ENCODE data around the gene GNG5.
"Not testable (repeated sequence)": the region's sequence is repeated elsewhere in the genome, so short reads cannot be mapped to it uniquely, and the experiment has no call there.

The GNG5 gene

DNA sequence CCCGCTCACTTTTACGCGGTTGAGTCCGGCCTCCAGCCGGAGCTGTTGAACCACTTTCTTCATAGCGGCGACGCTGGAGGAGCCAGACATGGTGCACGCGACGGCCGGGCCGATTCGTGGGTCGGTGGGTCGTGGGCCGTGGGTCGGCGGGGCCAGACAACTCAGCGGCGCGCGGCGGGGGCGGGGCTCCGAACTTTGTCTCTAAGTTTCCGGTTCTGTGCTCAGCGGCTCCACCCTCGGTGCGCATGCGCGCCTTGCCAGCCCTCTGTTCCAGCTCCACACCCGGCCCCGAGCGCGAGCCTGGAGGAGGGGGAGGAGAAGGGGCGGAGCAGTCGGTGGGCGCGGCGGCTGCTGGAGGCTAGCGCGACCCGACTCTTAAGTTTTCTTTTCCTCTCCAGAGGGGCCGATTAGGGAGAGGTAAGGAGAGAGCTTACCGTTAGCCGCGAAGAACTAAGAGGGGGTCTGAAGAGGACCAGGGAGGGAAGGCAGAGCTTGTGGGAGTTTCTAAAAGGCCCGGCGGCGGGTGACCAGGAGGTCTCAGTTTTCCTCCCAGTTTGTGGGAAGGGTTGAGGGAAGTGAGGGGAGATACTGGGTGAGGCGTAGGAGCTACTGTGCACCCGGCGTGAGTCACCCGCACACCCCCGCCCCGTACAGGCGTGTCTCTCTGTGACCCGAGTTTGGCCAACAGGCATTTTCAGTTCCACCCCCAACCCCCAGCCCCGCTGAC lies at the start of gene GNG5, which contains the start of gene SPATA1:
TSS of gene GNG5 (minus strand) at position 580 of the 727 bp plus-strand sequence. CDS start at position 90, 490 bp downstream.
TSS of gene SPATA1 (plus strand) at position 385 of the 727 bp plus-strand sequence. CDS start 9,974 bp downstream, outside the sequence.
- DNase-seq: peak; percentile 94

DNA sequence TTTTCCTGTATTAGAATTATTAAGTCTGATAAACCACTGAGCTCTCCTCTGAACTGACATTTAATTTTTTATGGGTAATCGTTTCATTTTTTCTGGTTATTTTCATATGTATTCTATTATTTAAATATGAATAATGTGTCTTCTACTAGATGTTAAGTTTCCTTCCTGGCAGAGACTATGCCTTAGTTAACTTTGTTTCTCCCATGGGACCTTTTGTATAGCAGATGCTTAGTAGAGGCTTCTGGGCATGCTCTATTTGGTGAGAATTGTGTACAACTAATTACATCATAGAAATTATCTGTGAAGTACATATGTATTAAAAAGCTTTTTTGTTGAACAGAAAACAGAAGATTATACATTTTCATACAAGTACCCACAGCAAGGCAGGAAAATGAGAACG lies 44.4 kb upstream of the GNG5 start:
- DNase-seq: no peak

DNA sequence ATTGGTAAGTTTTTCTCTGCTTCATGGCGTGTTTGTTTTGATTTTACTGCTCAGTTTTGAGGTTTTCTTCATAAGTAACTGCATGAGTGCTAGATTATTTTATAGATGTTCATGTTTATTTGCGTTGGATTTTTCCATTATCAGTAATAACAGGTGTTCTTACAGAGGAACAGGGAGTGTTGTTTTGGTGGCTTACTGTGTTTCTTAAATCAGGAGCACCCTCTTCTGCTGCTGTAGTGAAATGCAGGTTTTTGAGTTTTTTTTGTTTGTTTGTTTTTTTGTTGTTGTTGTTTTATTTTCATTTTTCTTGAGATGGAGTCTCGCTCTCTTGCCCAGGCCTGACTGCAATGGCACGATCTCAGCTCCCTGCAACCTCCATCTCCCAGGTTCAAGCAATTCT lies 35.3 kb upstream of the GNG5 start:
- DNase-seq: no peak

DNA sequence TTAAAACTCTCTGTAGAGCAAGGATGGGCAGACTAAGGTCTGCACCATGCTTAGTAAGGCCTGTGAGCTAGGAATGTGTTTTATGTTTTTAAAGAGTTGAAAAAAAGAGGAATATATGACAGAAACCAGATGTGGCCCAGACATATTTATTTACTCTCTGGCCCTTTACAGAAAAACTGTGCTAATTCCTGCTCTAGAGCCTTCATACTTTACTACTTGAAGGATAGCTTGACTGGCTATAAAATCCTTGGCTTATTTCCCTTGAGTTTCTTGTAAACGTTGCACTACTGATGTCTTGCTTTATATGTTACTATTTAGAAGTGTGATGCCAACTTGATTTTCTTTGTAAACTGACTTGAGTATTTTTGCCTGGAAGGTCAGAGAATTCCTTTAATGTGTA lies 34.4 kb upstream of the GNG5 start:
- no peak for DNase-seq

DNA sequence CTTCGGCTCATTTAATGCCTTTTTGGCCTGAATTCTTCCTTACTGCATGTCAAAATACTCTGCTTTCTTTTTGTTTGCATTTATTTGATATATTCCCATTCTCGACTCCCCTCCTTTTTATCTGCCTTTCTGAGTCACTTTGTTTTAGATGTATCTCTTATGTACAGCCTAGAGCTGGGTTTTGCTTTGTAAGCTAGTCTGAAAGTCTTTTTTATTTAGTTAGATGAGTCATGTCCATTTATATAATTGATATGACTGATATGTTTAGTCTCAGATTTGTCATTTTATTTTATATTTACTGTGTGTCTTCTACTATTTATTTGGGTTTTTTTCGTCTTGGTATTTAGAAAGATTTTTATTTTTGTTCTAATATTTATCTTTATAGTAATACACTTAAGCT lies 33.6 kb upstream of the GNG5 start:
- no peak for DNase-seq

DNA sequence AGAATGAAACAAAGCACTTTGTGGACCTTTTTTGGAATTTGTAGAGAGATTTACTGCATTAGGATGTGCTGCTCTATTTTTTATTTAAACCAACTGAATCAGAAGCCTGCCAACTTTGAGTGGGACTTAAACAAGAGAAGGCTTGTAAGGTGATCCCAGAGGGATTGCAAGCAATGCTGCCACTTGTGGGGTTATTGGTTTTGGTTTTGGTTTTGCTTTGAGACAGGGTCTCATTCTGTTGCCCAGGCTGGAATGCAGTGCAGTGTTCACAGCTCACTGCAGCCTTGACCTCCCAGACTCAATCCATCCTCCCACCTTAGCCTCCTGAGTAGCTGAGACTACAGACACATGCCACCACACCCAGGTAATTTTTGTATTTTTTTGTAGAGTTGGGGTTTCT lies 32.2 kb upstream of the GNG5 start:
- DNase-seq: peak; percentile 42

DNA sequence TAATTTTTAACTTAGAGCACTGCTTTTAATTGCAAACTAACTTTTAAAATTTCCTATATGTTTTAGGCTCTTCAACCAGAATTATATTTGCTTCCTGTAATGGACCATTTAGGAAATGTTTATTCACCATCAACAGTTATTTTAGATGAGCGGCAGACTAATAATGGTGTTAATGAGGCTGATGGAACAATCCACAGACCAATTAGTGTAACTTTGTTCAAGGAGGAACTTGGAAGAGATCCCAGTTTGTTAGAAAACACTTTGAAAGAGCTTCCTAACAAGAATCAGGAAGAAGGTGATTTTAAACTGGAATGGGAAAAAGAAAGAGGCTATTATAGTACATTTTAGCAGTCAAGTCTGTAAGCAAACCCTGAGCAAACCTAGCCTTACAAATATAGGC lies 19.4 kb upstream of the GNG5 start:
- DNase-seq: no peak

DNA sequence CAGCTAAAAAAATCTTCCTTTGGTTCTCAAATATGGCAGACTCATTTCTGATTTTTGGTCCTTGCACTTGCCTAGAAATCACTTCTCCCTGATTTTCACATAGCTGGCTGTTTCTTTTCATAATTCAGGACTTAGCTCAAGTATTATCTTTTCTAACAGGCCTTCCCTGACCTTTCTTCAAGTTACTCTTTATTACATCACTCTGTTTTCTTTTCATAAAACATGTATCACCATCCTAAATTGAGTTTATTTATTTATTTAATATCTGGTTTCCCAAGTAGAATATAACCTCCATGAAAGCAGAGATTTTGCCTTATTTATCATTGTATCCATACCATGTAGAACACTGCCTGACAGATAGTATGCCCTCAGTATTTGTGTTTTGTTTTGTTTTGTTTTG lies 18.2 kb upstream of the GNG5 start:
- no peak for DNase-seq

DNA sequence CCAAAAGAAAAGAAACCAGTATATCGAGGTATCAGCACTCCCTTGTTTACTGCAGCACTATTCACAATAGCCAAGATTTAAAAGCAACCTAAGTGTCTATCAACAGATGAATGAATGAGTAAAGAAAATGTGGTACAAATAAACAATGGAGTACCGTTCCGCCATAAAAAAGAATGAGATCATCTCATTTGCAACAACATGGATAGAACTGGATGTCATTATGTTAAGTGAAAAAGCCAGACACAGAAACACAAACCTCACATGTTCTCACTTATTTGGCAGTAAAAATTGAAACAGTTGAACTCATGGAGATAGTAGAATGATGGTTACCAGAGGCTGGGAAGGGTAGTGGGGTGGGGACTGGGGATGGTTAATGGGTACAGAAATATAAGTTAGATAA lies 4.3 kb upstream of the GNG5 start:
- DNase-seq: no peak

DNA sequence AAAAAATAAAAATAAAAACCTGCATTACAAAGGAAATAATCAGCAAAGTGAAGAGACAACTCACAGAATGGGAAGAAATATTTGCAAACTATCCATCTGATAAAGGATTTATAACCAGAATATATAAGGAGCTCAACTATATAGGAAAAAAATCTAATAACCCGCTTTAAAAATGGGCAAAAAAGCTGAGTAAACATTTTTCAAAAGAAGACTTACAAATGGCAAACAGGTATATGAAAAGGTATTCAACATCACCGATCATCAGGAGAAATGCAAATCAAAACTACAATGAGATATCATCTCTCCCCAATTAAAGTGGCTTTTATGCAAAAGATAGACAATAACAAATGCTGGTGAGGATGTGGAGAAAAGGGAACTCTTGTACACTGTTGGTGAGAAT lies 3.8 kb upstream of the GNG5 start:
- no peak for DNase-seq

DNA sequence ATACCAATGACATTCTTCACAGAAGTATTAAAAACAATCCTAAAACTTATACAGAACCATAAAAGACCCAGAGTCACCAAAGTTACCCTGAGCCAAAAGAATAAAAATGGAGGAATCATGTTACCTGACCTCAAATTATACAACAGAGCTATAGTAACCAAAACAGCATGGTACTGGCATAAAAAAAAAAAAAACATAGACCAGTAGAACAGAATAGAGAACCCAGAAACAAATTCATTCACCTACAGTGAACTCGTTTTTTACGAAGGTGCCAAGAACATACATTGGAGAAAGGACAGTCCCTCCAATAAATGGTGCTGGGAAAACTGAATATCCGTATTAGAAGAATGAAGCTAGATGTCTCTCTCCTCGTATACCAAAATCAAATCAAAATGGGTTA lies 2.6 kb upstream of the GNG5 start:
- no peak for DNase-seq

DNA sequence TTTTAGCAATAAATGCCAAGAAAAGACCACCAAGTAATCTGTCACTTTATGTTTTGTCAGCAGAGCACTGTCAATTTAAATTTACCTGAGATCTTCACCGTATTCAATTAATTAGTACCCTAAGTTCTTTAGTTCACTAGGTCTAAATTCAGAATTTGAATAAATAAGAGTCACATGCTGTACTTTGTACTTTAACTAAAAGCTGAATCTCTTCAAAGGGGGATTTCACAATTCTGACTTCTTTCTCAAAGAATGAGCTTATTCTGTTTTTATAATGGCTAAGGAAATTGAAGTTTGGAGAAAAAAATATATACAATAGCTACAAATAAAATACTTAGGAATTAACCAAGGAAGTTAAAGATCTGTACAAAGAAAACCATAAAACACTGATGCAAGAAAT lies 2.1 kb upstream of the GNG5 start:
- DNase-seq: no peak

DNA sequence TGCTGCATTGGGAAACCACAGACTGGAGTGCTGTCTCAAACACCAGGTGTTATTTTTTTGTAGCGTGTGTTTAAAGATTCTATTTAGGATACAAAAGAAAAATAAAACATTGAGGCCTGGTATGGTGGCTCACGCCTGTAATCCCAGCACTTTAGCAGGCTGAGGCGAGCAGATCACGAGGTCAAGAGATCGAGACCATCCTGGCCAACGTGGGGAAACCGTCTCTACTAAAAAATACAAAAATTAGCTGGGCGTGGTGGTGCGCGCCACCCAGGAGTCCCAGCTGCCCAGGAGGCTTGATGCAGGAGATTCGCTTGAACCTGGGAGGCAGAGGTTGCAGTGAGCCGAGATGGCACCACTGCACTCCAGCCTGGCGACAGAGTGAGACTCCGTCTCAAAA lies 1.5 kb upstream of the GNG5 start:
- DNase-seq: not testable (repeated sequence)

DNA sequence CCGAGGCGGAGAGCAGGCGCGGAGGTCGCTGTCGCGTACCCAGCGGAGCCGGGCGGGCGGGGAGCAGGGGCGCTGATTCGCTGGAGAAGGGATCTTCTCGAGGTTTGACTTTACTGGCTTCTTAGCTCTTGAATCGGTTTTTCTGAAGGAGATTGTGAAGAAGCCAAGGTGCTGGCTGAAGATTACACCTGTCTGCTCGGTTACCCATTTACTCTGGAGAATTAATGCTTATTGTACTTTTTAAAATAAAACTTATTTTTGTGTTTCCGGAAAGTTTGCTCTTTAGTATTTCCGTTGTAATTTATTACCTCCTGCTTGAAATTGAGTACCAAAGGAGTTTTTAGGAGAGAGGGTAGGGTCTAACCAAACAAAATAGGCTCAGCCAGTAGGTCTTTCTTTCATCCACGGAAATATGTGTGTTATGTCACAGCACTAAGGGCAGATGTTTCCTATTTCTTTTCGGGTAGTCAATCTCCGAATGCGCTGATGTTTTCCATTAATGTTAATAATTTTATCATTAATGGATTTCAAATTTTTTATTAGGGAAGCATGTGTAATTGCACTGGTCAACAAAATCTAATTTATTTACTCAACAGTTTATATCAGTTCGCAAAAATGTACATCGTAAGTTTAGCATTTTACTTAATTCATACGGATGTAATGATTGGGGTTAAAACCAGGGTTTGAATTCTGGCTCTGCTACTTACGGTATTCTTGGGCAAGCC lies 510 bp upstream of the GNG5 start:
- no peak for DNase-seq

DNA sequence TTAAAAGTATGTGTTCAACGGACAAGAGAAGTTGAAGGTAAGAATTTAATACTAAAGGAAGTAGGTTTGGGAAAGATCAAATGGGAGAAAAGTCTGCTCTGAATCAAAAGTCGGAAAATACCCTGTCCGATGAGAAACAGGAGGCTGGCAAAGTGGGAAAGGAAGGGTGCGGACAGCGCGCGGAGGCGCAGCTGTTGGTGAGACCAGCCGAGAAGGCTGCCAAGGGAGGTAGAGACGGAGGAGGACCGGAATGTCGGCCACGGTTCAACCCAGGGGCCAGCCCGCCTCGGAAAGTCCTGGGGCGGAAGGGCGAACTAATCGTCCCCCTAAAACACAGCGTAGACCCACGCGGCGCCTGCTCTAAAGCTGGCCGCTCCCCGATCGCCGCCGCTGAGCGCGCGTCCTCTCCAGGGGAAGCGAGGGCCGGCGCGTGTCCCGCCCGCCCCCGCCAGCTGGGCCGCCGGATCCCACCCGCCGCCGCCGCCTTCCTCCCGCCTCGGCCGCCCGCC lies 834 bp downstream of the GNG5 start:
- DNase-seq: peak; percentile 42

DNA sequence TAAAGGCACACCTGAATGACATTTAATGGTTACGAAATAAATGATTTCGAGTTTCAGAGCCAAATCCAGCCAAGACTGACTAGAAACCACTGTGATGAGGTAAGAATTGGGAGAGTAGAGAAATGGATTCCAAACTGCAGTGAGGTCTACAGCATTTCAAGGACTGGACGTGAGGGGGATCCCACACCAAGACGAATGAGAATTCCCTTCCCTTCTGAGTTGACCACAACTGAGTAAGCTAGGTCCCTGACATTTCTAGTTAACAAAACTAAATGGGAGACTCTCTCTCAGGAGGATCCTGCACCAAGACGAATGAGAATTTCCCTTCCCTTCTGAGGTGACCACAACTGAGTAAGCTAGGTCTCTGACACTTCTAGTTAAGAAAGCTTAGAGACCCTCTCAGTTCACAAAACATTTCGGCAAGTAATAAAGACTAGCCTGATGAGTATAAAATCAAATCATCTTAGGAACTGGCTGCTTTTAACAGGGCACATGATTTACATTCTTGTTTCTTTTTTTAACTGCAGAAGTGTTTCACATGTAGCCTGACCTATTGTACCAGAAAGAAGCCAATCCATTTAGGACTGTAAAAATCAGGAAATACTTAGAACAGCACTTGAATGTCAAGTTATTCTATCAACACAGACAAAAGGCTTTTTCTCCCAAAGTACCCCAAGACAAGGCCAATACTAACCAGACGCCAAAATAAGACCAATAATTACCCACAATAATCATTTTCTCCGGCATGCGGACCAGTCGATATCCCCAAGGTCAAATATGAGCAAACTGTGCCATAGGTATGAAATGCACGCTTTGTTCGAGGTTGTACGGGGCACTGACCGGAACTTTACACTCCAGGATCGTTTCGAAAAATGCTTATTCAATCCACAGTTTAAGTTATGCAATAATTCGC lies 1.5 kb downstream of the GNG5 start:
- no peak for DNase-seq

DNA sequence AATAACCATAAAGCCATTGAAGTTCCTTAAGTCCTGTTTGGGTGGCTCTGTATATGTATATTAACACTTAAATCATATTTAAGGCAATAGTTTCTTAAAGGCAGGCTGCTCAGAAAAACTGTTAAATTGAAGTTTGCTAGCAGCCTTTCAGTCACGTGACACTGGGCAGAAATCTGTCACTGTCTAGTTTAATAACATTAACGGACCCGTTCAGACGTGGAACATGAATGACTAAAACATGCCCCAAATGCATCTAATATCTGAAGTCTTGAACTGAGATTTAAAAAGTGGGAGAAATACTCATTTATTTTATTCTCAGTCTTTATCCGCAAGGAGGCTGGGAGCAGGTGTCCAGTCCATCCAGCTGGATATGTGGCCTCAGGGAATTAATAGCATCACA lies 3.5 kb downstream of the GNG5 start:
- DNase-seq: no peak

DNA sequence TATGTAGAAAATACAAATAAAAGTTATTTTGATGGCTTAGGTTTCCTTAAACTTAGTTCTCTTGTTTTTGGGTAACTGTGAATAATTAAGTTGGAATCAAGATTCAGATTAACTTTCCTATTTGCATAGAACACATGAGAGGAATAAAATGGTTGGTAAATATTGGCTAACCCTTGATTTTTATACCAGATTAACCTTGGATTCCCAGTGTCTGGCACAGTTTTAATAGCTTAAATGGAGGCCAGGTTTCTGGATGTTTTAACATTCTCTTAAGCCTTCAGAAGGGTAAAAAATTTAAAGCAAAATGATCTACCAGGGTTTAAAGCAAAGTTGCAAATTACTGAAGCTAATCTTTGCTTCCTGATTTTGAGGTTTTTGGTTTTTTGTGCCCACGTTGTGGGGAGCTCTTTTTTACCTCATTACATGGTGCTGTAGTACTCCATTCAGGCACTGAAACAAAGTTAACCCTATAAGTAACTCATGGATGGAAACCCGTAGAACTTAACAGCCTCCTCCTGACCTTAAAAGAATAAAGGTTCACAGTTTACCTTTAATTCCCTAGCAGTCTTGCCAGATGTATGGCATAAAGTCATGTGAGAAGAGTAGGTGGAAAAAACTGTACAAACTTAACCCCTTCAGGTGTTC lies 8.6 kb downstream of the GNG5 start:
- DNase-seq: no peak

DNA sequence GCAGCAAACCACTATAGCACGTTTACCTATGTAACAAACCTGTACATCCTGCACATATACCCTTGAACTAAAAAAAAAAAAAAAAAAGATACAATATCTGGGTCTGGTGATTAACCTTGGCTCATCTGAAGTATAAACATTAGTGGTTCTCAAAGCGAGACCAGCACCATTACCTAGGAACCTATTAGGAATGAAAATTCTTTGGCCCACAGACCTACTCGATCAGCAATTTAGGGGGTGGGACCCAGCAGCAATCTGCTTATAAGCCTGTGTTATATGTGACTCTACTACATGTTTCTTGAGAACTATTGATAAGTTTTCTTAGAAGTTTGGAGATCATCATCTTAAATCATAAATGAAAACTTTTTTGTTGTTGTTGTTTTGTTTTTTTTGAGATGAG lies 9.9 kb downstream of the GNG5 start:
- no peak for DNase-seq

DNA sequence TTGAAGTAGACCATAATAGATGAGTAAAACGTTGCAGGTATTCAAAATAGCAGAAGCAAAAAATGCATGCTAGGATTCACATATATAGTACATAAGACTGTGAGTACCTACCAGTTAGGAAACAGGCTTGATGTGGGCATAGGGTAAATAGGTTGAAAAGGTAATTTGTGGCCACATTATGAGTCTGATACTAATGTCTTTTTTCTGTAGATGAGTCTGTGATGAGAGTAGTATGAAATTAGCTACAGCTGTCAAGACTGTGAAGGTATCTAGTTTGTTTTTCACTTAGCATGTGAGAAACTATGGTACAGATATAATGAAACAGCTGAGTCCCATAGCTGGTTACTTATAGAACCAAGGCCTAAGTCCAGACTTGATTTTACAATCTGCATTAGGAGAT lies 12.6 kb downstream of the GNG5 start:
- no peak for DNase-seq

DNA sequence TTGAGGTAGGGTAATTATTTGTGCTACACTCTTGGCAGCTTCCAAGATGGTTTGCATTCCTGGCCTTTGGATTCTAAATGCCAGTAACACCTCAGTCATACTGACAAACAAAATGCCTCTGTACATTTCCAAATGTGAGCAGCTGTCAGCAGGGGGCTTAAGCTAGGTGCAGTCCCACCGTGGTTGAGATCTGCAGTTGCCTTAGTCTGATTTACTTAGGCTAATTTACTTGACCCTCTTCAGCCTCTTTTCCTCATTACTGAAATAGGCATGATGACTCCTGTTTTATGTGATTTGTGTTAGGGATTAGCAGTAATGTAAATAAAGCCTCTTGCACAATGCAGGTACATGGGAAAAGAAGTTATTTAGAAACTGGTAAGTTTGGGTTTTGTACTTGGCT lies 13.7 kb downstream of the GNG5 start:
- no peak for DNase-seq

DNA sequence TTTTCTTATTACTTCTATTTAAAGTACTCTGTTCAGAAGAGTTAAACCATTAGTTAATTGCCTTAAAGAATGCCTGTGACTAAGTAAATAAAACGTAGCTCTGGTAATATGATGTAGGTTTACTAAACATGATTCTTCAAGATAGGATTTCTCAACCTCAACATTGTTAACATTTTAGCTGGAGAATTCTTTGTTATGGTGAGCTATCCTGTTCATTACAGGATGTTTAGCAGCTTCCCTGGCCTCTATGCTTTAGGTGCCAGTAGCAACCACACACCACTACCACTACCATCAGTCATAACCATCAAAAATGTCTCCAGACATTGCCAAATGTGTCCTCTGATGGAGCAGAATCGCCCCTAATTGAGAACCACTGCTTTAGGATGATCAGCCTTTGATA lies 16.6 kb downstream of the GNG5 start:
- no peak for DNase-seq

DNA sequence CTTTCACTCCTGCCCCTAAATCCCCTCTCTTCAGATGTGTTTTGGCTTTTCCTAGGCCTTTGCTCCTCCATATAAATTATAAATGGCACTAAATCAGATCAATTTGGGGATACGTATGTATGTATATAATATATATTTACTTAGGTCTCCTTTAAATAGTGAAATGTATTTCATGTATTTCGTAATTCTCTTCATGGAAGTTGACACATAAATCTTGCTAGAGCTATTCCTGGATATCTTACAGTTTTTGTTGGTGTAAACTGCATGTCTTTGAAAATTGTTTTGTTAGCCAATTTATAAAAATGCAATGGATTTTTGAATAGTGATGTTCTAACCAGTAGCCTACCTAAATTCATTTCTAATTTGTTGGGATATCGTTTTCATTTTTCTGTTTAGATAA lies 18.3 kb downstream of the GNG5 start:
- no peak for DNase-seq
